ENCODE measurements around the gene PMM2.
"Not testable (repeated sequence)": the region's sequence is repeated elsewhere in the genome, so short reads cannot be mapped to it uniquely, and the experiment has no call there.

PMM2 gene

DNA sequence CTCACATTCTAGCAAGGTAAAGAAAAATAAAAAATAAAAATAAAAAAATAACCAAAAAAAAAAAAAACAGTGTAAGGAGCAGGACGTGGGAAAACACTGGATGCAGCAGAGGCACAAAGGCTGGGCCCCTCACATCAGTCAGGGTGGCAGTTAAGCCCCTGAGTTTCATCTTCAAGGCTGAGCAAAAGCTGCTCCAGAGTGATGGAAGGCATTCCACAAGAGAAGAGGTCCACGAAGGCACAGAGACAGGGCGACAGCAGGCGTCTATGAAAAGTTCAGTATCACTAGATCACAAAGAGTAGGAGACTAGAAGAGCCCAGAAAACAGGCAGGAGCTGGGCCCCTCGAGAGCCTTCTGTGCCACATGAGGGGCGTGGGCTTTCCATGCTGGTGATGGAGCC, 12.2 kb upstream of the PMM2 start:
- no peak for DNase-seq

DNA sequence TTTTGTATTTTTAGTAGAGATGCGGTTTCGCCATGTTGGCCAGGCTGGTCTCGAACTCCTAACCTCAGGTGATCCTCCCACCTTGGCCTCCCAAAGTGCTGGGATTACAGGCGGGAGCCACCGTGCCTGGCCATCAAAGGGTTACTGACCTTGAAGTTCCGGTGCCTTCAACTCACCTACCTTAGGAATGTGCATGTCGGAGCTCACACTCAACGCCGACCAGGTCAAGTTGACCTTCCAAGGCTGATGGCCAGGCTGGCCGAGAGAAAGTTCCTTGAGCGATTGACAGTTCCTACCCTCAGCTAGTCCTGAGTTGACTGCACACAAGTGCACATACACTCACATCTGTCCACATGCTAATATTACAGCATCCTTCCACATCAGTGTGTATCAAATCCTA, 11.3 kb upstream of the PMM2 start:
- not testable (repeated sequence) for DNase-seq

DNA sequence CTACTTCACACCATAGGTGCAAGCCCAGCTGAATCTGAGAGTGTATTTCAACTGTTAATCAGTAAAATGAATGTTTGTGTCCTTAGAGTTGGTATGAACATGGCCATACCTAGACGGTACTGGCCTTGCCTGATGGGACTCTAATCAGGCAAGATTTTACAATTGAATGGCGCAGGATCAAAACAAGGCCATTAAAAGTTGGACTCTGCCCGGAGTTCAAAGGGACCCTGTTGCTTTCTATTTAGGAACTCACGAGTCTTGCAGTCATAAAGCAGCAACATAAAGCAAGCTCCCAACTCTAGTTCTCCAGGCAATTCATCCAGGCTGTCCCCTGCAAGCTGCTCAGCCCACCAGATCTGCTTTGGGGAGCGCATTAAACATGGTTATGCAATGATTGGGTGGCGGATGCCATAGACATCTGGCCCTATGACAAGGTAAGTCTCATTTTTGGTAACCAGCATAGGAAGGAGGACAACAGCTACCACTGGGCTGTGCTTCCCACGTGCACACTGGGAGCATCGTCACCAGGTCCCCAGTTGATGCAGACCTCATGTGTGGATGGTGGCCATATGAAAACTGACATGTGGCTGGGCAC, 9.0 kb upstream of the PMM2 start:
- DNase-seq = no peak

DNA sequence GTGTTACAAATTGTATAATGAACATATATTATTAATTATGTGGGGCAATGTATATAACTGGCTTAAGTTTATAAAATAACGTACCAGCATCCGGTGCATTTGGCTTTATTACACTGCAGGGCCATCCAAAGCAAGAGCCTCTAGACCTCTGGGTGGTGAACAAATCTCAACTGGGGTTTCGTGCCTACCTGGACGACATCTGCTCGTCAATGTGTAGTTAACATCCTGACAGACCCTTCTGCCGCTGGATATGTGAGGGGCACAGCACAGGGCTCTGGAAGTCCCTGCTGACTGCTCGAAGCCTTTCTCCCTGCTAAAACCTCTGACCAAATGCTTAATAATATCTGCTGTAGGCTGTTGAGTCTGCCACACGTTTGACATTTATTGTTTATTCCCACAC, 2.5 kb upstream of the PMM2 start:
- DNase-seq = no peak

DNA sequence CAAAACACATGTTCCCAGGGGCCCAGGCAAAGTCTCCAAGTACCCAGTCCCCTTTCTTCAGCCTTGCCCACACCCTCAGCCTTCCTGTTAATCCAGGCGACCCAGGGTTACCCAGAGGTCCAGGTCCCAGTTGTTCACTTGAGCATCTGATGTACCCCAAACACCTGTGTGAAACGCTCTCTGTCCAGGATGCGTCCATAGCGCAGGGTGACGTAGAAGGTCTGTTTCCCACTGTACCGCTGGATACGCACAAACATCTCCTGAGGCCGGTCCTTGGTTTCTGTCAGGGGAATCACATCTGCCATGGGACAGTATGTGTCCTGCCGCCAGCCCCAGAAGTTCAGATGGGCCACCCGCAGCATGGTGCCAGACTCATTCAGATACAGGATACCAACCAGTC, 1.8 kb upstream of the PMM2 start:
- no peak for DNase-seq

DNA sequence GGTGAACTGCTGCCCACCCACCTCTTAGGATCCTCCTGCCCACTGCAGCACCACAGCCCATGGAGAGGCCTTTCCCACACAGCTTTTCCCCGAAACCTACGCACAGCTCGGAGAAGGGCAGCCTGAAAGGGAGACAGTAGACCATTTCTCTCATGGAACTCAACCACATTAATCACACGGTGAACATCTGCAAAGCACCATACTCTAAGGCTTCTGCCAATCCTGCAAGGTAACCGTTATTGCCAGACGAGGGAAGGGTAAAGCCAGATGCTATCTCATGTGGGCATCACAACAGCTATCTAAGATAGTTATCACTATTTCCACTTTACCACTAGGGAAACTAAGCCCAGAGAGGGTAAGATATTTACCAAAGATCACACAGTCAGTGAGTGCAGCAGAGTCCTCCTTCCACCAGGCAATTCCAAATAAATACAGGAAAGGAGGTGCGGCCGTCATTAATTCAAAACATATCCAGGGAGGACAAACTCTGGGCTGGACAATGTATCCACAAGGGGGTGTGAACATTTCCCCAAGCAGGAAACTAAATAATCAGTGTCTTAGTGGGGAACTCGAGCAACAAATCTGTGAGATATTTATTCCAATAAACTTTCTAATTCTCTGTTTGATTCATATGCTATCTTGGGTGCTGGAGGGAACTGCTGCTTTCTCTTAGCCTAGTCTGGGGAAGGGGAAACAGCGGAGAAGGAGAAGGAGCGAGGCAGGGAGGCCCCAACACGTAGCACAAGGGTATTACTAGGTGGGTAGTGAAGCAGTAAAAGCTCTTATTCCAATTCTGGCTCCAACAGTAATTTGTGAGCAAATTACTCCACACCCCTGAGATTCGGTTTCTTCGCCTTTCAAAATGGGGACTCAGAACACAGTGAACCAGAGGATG, 923 bp upstream of the PMM2 start:
- no peak for DNase-seq

DNA sequence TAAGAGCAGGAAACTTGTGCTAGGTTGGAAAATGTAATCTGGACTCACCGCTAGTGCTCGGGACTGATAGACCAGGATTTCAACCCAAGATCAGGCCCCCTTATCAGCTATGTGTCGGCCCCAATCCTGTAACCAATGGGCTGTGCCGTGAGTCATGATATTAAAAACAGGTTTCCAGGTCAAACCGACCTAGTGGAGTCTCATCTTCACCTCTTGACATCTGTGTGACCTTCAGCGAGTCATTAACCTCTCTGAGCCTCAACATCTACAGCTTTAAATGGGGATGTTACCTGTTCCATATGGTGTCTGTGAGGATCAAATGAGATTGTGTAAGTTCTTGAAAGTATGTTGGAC, 512 bp downstream of the PMM2 start:
- no peak for DNase-seq

DNA sequence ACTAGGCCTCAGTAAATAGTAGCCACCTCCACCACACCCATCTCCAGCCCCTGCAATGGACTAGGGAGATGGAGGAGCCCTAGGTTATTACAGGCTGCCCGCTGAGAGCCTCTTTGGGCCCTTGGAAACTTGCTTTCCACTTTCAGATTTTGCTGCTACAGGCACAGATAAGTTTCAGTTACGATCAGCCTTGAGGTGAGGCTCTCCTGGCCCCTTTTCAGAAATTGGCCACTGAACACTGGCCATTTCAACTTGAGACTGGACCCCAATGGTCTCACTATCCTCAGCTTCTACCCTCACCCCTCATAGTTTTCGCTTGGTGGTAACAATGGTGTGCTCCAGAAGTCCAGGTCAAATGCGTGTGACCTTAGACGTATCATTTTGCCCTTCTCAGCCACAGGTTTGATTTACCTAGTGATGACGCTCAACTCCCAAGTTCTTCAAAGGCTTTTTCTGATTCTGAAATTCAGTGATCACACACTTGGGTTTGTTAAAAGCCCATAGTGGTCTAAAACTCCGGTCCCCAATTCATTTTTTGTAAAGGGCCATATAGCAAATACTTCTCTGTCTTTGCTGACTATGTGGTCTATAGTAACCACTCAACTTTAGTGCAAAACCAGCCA, 1.0 kb downstream of the PMM2 start:
- DNase-seq = no peak

DNA sequence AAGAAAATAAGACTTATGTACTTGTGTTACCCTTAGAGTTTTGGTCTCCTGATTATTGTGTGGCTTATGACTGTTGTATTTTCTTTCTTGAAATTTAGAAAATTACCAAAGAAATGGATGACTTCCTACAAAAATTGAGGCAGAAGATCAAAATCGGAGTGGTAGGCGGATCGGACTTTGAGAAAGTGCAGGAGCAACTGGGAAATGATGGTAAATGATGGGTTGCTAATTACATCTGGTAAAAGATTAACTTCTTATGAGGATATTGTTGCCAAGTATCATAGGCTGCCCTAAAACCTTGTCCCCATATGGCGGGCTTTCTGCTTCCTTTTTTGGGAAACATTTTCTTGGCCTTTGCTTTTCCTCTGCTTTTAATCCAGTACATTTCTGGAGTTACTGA, 4.1 kb downstream of the PMM2 start:
- no peak for DNase-seq

DNA sequence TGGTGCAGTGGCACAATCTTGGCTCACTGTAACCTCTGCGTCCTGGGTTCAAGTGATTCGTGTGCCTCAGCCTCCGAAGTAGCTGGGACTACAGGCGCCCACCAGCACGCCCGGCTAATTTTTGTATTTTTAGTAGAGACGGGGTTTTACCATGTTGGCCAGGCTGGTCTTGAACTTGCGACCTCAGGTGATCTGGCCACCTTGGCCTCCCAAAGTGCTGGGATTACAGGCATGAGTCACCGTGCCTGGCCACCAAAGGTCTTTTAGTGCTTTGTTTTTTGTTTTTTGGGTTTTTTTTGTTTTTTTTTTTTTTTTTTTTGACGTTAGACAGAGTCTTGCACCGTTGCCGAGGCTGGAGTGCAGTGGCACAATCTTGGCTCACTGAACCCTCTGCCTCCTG, 6.1 kb downstream of the PMM2 start:
- DNase-seq = not testable (repeated sequence)

DNA sequence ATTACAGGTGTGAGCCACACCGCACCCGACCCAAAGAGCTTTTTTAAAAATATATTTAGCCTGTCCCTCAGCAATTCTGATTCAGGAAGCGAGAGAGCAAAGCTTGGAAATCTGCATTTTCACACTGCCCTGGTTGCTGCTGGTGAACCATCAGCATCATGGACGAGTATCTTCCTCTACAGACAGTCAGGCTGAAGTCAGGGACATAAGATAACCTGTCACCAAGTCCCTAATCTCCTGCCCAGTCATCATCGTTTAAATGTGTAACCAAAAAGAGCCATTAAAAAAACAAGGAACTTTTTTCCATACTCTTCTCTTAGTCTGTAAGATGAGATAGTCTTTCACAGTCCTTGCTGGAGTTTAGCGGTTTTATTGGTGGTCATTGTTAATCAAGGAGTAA, 6.7 kb downstream of the PMM2 start:
- no peak for DNase-seq

DNA sequence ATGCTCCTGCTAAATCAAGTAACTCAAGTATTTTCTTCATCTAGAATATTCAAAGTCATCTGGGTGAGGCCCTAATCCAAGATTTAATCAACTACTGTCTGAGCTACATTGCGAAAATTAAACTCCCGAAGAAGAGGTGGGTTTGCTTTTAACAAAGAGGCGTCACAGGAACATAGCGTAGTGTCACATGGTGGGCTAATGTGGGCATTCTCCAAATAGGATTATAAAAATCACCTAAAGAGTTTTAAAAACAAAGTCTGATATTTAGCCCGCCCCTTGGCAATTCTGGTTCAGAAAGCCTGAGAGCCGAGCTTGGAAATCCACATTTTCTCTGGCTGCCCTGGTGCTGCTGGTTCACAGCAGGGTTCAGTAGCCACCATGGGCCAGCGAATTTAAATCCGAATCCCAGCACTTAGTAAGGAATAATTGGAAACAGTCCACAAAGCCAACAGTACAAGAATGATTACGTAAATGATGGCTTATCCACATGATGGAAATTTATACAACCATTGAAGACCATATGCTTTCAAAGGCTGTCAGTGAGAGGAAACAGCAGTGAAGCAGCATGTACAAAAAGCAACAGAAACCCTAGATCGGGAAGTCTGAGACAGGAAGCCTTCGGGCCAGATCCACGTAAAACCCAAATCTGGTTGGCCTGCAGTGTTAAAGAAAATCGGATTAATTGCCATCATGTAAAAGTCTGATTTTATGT, 8.8 kb downstream of the PMM2 start:
- DNase-seq = no peak

DNA sequence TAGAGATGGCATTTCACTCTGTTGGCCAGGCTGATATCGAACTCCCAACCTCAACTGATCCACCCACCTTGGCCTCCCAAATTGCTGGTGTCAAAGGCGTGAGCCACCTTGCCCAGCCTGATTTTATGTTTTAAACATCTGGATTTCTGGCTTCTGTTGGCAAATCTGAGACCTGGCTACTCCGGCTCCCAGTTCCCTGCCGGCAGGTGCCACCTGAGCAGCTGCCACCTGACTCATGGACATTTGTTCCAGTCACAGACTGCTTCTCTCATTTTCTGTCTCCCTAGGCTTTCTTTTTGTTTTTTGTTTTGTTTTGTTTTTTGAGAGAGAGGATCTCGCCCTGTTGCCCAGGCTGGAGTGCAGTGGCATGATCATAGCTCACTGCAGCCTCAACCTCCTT, 9.6 kb downstream of the PMM2 start:
- no peak for DNase-seq

DNA sequence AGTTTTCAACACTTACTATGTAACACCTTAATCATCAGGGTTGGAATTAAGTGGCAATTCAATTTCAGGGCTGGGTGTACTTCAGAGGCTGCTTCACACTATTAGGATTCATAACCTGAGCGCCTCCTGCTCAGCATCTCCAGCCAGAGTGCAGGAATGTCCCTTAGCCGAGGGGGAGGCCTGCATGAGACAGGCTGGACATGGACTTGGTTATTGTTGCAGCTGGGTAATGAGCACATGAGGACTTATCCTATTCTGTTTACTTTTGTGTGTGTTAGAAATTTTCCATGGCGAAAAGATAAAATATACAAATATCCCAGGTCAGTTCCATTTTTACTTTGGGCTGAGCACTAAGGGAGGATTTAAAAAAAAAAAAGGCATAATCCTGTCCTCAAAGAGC, 10.4 kb downstream of the PMM2 start:
- no peak for DNase-seq

DNA sequence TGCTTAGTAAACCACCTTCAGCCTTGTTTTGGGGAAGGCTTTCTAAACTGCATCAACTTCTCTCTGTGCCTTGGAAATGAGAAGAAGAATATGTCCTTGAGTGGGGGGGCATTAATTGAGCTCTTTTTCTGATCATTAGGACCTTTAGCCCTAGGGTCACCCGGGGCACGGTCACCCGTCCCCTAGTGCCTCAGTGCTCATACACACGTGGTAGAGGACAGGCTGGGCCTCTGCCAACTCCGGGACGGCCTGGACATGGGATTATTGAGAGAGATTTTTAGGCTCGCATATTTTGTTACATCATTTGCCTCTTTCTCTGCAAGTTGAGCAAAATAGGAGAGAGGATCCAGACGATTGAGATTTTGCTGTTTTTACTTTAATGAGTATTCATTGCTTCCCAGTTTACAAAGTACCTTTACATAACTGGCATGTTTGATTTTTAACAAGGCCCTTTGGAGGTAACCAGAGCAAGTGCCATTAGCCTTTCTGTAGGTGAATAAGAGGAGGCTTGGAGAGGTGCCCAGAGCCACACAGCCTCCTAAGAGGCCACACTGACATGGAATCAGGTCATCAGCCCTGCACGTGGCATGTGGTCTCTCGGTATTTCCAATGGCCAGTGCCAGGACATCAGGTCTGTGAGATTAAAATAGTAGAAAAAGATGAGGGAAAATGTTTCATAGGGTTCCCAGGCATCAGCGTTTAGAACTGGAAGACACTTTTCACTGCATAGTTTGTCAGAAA, 11.1 kb downstream of the PMM2 start:
- no peak for DNase-seq

DNA sequence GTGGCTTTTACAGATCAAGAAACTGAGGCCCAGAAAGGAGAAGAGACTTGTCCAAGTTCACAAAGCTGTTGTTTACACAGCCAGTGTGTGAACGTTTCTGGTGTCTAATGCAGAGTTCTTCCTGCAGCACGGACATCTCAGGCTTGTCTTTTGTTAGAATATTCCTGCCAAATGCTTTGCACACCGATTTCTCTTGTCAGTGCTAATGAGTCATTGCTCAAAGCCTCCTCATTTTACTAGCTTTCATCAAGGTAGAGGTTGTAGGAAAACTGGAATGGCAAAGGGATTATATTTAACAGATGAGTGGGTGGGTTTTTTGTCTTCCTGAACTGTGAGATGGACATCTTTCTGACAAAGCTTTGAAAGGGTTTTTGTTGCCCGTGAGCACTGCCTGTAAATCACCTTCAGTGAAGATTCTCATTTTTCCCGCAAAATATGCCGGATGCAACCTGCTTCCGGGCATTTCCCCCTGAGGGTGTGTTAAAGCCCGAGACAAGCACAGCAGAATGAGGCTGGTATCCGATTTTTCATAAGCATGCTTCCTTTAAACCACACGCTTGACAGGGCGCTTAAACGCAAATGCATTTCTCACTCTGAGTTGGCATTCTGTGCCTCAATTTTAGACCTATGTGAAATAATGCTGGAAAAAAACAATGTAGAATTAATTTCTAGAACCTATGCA, 14.7 kb downstream of the PMM2 start:
- DNase-seq = no peak

DNA sequence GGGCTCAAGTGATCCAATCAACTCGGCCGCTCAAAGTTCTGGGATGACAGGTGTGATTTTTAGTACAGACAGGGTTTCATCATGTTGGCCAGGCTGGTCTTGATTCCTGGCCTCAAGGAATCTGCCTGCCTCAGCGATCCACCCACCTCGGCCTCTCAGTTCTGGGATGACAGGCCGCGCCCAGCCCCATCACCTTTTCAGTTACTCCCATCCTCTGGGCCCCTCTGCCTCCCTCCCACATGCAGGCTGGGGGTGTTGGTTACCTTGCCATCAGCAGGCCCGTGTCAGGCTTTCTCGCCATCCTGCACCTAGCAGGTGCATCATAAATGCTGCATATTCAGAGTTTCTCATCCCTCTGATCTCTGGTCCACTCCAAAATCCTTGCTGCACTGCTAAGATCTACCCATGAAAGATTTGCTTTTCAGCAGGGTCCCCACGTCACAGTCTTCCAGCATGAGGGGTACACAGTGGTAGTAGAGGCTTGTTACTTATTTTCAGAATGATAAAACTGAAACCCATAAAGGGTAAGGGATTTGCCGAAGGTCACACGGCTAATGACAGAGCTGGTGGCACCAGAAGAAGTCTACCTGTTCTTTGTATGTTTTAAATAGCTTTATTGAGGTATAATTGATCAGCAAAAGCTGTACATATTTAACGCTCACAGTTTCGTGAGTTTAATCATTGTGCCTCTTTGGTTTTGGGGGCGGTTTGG, 16.6 kb downstream of the PMM2 start:
- DNase-seq = no peak

DNA sequence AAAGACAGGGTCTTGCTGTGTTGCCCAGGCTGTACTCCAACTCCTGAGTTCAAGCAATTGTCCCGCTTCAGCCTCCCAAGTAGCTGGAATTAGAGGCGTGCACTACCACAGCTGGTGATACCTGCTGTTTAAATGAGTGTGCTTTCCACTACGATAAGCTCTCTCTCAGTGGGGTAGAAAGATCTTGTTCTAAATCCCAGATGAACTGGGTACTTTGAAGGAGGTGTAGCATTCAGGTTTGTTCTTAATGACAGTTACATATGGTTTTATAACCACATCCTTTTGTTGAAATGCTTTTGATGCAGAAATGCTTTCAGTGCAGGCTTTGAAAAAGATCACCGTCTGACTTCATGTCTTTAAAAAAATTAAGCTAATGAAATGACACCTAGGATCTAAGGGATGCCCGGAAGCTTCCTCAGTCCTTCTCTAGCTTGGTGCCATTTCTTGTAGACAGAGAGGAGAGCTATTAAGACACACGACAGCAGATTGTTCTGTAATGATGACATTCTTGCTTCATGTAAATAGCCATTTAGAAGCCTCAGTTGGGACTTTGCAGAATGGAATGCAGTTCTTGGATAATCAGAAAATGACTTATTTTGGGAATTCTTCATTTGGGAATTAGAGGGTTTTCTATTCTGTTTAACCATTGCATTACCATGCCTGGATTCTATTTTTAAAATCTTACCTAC, 19.5 kb downstream of the PMM2 start:
- no peak for DNase-seq

DNA sequence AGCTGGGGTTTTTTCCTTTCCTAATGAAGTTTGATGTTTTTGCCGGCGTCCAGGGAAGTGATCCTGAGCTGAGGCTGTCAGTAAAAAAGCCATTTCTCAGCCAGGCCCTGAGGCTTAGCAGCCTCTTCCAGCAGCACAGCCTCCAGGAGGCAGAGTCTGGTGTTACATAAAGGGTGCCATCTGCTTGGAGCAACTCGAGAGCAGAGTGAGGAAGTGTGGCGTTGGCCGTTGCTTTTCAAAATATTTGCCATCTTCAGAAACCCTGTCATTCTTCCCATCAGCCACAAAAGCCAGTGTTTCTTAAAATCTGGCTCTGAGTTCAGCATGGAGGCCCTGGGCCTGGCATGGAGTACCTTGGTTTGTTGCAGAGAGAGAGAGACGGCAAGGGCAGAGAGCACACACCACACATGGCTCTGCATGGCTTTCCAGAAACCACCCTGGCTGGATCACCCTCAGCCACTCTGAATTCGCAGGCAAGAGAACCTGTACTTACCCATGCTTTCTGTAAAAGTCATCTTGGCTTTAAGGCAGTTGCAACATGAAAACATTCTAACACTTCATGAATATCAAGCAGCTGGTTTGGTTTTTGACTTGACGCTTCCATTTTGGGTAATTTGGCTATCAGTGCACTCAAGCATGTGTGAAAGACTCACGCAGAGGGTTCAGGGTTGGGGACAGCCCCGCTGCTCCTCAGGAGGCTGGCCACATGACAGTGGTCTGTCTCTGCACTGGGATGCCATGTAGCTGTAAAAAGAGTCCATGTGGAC, 21.0 kb downstream of the PMM2 start:
- DNase-seq = no peak

DNA sequence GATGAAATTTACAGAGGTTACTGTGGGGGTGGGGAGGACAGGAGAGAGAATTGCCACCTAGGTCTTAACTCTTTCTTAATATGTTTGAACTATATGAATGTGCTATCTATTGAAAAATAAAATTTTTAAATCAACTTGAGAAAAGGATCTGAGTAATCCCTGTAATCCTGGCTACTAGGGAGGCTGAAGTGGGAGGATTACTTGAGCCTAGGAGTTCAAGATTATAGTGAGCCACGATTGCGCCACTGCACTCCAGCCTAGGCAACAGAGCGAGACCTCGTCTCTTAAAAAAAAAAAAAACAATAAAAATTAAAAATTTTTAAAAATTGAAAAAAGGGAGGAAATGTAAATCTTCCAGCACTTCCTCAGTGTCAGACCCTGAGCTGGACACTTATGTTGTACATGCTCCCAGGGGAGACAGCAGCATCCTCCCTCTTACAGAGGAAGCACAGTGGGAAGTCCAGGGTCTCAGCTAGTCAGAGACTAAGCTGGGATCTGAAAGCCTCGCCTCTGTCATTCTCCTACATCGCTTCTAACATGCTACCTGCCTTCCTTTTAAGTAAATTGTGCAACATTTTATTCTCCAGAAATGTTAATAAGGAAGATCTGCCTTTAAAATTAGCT, 21.9 kb downstream of the PMM2 start:
- DNase-seq = no peak

Measured in left hindlimb (tissue), 1 donor.